ENCODE data around the gene HPN.

GRCh38 chr19:35011737-35012682, 29.5 kb upstream of the HPN start:
- TF ChIP-seq CTCF (IDR thresholded peaks at IDR 0.05) (no peak), POLR2A (IDR thresholded peaks at IDR 0.05) (no peak)

Data from uterus (tissue), 2 donors.